CD4-positive, alpha-beta T cell treated with Interleukin-10 for 1 hour (primary cell): ENCODE measurements around the gene PRLR.
"Not testable (repeated sequence)": the region's sequence is repeated elsewhere in the genome, so short reads cannot be mapped to it uniquely, and the experiment has no call there.

Source experiments
- DNase-seq: peaks from one replicate; pipeline ENCODE4 v3.0.0-alpha.2; 2020

Gene PRLR

GRCh38 chr5:35230038-35230611 lies at the start of gene PRLR:
Gene PRLR (minus strand): TSS chr5:35230487. CDS start chr5:35089620, 140,867 bp downstream.
- no peak for DNase-seq

DNA sequence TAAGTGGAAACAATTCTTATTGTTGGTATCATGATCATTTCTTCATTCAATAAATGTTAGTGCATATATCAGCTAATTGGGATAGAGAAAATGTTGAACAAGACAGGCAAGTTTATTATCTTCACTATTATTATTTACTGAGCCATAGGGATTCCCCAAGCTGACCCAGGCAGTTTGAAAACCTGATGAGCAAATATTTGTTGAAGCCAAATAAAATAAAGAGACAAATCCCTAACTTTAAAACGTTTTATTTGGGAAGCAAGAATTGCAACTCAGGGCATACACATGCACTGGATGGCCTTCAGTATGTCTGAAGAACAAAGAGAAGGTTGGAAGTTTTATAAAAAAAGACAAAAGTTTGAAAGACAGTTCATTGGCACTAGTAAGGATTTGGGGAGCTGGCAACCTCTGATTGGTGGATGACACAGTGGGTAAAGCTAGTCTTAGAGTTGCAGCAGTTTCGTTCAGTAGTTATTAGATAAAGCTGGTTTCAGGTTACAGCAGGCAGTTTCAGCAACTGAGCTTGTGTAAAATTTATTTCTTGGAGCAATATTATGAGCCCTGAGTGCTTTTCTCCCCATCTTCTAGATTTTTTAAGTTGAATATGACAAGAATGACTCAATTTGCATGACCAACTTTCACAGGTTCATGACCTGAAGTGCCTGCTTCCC lies 44.7 kb upstream of the PRLR start:
- DNase-seq, result no peak

DNA sequence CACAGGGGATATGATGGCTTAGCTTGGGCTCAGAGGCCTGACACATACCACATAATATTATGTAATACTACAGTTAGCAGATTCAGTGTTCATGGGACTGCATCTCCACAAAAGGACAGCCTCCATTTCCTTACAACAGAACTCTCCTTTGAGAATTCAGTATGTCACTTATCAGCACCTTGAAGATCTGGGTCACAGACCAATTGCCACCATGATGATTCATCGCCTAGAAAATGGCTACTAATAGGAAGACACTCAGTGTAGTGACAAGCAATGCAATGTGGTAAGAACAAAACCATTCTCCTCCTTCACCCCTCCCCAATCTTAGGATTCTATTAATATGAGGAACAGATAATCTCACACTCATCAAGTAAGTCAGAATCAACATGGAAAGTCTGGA lies 38.7 kb upstream of the PRLR start:
- DNase-seq, result no peak

GRCh38 chr5:35266276-35266675 lies 36.0 kb upstream of the PRLR start:
- DNase-seq, result no peak

DNA sequence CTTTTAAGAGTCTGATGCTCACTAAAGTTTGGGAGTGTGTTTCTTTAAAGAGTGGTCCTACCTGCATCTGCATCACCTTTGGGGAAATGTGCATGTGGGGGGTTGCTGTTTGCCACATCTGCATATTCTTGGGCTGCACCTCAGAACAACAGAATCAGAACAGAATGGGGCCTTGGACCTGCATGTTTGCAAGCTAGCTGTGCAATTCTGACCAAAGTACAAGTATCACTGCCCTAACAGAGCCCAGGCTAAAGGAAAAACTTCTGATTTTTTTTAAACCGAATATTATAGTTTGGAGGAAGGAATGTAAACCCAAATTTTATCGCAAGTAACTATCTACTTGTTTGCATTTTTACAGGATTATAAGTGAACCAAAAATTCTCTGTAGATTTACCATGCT lies 34.2 kb upstream of the PRLR start:
- DNase-seq, result no peak

DNA sequence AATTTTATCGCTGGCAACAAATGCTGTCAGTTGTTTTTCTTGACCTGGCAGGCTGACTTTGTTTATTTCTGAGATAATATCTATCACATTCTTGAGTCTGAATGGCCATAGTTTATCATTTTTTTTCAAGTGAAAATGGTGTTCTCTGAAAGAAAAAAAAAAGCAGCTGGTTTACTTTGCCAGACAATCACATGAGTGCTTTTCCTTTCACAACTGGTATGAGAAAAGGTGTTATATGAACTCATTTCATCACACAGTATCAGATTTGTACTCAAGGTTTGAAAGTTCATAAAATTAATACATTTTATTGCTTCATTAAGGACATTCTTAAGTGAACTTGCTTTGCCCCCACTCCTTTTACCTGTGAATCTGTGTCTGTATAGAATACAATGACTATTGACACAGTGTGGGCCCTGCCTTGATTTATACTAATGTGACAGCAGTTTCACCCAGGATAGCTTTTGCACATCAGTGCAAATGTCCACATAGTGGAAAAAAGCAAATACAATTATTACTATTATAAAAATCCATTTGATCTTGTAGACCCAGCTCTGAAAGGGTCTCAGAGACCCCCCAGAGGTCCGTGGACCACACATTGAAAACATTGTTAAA lies 33.1 kb upstream of the PRLR start:
- no peak for DNase-seq

DNA sequence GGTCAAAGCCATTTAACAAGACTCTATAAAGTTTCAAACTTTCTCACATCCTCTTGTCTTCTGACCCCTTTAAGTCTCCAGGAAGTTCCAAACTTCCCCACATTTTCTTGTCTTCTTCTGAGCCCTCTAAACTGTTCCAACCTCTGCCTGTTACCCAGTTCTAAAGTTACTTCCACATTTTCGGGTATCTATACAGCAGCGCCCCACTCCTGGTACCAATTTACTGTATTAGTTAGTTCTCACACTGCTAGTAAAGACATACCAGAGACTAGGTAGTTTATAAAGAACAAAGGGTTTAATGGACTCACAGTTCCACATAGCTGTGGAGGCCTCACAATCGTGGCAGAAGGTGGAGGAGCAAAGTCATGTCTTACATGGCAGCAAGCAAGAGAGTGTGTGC lies 23.3 kb upstream of the PRLR start:
- no peak for DNase-seq

- no peak for DNase-seq
These were observed 22.7 kb upstream of the PRLR start for GRCh38 chr5:35252963-35253362.

GRCh38 chr5:35248843-35249780 lies 18.8 kb upstream of the PRLR start:
- no peak for DNase-seq

GRCh38 chr5:35247648-35248034 lies 17.4 kb upstream of the PRLR start:
- no peak for DNase-seq

DNA sequence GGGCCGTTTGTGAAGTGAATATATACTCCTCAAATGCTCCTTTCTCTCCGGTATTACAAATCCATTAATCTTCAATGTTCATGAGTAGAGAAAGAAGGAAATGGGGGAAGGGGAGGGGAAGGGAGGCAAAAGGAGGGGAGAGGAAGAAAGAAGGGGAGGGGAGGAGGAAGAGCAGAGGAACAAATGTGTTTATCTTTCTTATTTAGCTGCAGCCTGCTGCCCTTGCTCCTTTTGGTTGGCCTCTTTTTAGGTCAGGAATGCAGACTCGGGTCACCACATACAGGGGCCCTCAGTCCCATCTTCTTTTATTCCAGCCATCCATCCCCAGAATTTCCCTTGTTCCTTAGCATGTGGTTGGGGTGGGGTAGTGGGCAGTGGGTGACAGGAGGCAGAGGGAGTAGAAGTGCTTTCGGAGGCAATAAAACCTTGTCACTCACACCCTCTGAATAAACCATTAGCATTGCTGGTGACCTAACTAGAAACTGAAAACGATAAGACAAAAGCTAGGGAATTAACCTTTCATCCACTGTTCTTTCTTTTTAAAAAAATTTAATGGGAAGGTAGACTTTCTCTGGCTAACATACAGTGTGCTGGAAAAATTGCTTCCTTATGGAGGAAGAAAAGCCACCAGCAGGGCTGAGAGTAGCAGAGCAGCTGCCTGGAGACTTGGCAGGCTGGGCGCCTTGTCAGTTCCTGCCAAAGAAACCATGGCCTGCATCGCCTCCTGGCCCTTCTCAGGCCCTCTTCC lies 16.8 kb upstream of the PRLR start:
- no peak for DNase-seq

DNA sequence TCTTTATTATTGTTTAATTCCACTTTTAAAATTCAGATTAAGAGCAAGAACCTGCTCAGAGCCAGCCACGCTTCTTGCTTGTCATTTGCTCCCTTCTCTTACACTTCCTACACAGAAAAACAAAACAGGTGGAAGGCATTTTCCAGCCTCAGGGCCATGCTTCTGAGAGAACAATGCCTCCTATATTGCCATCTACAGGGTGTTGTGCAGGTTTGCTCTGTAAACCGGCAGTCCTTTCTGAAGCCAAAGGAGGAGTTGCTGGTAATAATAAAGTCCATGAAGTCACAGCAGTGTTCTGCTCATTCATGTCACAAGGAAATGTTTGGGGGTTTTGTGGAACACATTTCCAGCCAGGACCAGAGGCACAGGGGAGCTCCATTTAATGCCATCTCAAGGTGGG lies 16.1 kb upstream of the PRLR start:
- no peak for DNase-seq

- not testable (repeated sequence) for DNase-seq
These were observed 15.1 kb upstream of the PRLR start for GRCh38 chr5:35245371-35245770.

DNA sequence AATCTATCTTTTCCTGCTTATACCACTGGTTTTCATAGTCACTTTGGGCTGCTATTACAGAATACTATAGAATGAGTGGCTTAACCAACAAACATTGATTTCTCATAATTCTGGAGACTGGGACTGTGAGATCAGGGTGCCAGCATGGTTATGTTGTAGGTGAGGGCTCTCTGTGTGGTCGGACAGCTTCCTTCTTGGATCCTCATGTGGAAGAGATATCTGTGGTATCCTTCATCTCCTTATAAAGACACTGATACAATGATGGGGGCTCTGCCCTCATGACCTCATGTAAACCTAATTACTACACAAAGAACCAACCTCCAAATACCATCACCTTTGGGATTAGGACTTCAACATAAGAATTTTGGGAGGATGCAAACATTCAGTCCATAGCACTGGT lies 13.9 kb upstream of the PRLR start:
- no peak for DNase-seq

GRCh38 chr5:35242702-35243258 lies 12.5 kb upstream of the PRLR start:
- DNase-seq, result no peak

GRCh38 chr5:35240892-35241291 lies 10.6 kb upstream of the PRLR start:
- no peak for DNase-seq

GRCh38 chr5:35239911-35240610 lies 9.8 kb upstream of the PRLR start:
- DNase-seq, result no peak

GRCh38 chr5:35239476-35239875 lies 9.2 kb upstream of the PRLR start:
- no peak for DNase-seq

DNA sequence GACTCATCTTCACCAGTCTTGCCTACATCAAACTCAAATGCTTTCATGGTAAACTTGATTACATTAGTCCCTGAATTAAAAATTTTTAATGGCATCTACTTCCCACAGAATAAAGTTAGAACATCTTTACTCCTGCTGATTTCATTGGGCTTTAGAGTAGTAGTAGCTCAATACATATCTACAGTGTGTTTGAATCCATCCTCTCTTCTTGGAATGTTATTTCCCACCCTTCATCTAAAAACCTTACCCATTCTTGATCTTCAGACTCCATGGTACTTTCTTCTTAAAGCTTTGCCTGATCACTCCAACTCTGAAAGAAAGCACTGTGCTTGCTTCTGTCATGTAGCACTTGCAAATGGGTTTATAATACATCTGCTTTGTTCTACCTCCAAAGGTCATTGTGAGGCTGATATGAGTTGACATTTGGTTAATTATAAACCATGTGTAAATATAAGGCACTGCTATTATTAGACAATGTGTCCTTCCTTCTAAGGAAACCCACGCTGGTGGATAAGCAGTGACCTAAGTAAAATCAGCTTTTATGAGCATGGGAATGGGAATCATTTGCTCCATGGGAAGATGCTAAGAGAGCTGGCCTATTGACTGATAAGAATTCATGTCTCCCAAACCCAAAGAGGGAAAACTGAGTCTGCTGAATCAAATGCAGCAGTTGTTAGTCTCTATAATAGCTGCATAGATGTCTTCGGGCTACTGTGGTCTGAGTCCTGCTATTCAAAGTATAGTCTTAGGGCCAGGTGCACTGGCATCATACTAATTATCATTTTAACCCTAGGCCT lies 7.5 kb upstream of the PRLR start:
- no peak for DNase-seq

- DNase-seq, result no peak
These were observed 6.5 kb upstream of the PRLR start for GRCh38 chr5:35236770-35237169.

GRCh38 chr5:35233601-35234000 lies 3.3 kb upstream of the PRLR start:
- no peak for DNase-seq
